Endothelial cell of umbilical vein (primary cell): Measurements from ENCODE around the gene LHPP. TPM values are rescaled to one million over a fixed set of nuclear protein-coding genes. Genes with fewer than 3 reads are reported as not detected.

Experiments used
- BruUV-seq: library from RNA; stranded (reverse); fragments of 400-500 nt; replicated peaks from 2 replicates; lab custom pipeline; 2021; lab: Mats Ljungman, UMichigan
- CTCF ChIA-PET: fragments of 300-600, 350-600 bp; sonication (Branson Sonifier 250); formaldehyde crosslinking; loops from one replicate; lab custom pipeline; 2021; ENCODE audit warnings: antibody characterized with exemption, inconsistent platforms; lab: Charles Lee
- POLR2A ChIA-PET: fragments of 300-600, 350-600 bp; sonication (Branson Sonifier 250); formaldehyde crosslinking; loops from one replicate; lab custom pipeline; 2021; ENCODE audit warnings: antibody characterized with exemption, inconsistent platforms; lab: Charles Lee
- DNase-seq: peaks from one replicate; pipeline ENCODE4 v3.0.0-alpha.2; 2011; ENCODE audit warnings: low read depth, low spot score
- FAIRE-seq: peaks from 2 replicates; lab custom pipeline; 2011; peaks lifted over from hg19 to GRCh38; lab: Jason Lieb, UNC
- H2AFZ ChIP-seq: 2 replicates; pipeline ENCODE4 v1.6.0; 2012; ENCODE audit warnings: low read depth, low read length, control low read depth, inconsistent platforms
- H3K27ac ChIP-seq: 2 replicates; pipeline ENCODE4 v1.5.1; 2011; ENCODE audit warnings: low read depth, mild to moderate bottlenecking, control low read depth, low read length, moderate library complexity; ENCODE audit not compliant: insufficient read depth
- H3K27me3 ChIP-seq, 2 experiments: 2 replicates each; pipeline versions ENCODE4 v1.6.0 to v1.6.1; 2011; ENCODE audit warnings: low read length in 2 of 2, mixed read lengths in 1 of 2; ENCODE audit not compliant: control insufficient read depth in 2 of 2, insufficient read depth in 2 of 2
- H3K36me3 ChIP-seq, 2 experiments: 2 replicates in 1 of 2; 3 replicates in 1 of 2; pipeline ENCODE4 v1.5.1; 2011; ENCODE audit warnings: low read length in 2 of 2, mild to moderate bottlenecking in 1 of 2, moderate library complexity in 1 of 2; ENCODE audit not compliant: control insufficient read depth in 2 of 2, insufficient read depth in 2 of 2; ENCODE audit errors: extremely low read depth in 1 of 2
- H3K4me1 ChIP-seq: 3 replicates; pipeline ENCODE4 v1.5.1; 2011; ENCODE audit warnings: mild to moderate bottlenecking, low read length; ENCODE audit not compliant: control insufficient read depth, insufficient read depth; ENCODE audit errors: extremely low read depth
- H3K4me2 ChIP-seq: 2 replicates; pipeline ENCODE4 v1.6.1; 2011; ENCODE audit warnings: low read length, control low read depth, mixed read lengths; ENCODE audit not compliant: insufficient read depth
- H3K4me3 ChIP-seq, 3 experiments: fragments of 200-600 bp in 1 of 3; sonication (generic), shearing (Covaris generic) in 1 of 3; replicated peaks in 1 of 3; 2 replicates each; pipeline ENCODE4 v1.5.1; 2011 to 2016; ENCODE audit warnings: control low read depth in 3 of 3, low read length in 3 of 3, mild to moderate bottlenecking in 2 of 3, inconsistent platforms in 1 of 3, low read depth in 1 of 3, moderate library complexity in 1 of 3; ENCODE audit not compliant: insufficient read depth in 1 of 3
- H3K79me2 ChIP-seq: 2 replicates; pipeline ENCODE4 v1.6.0; 2012; ENCODE audit warnings: low read length, inconsistent platforms; ENCODE audit not compliant: control insufficient read depth, insufficient read depth
- H3K9ac ChIP-seq: replicated peaks from 2 replicates; pipeline ENCODE3; 2011; ENCODE audit warnings: low read length, control low read depth; ENCODE audit not compliant: insufficient read depth; ENCODE audit errors: extremely low read depth
- H3K9me1 ChIP-seq: replicated peaks from 3 replicates; pipeline ENCODE4 v1.6.0; 2011; ENCODE audit warnings: mild to moderate bottlenecking, low read length; ENCODE audit not compliant: control insufficient read depth, insufficient read depth; ENCODE audit errors: extremely low read depth
- H3K9me3 ChIP-seq: replicated peaks from 2 replicates; pipeline ENCODE4 v1.5.1; 2012; ENCODE audit warnings: low read length, inconsistent platforms; ENCODE audit not compliant: control insufficient read depth, insufficient read depth
- H4K20me1 ChIP-seq: replicated peaks from 2 replicates; pipeline ENCODE3; 2011; ENCODE audit warnings: mild to moderate bottlenecking, low read length; ENCODE audit not compliant: control insufficient read depth, insufficient read depth; ENCODE audit errors: extremely low read depth
- CTCF ChIP-seq, 2 donors: IDR thresholded peaks; 1 replicate in 1 of 2; 2 replicates in 1 of 2; pipeline ENCODE4 v1.5.1; 2011; ENCODE audit warnings: low read length in 2 of 2, mild to moderate bottlenecking in 2 of 2, moderate library complexity in 2 of 2, control low read depth in 1 of 2, inconsistent platforms in 1 of 2, low read depth in 1 of 2; ENCODE audit not compliant: insufficient read depth in 1 of 2; ENCODE audit errors: extremely low read depth in 1 of 2
- EZH2 ChIP-seq: IDR thresholded peaks from 2 replicates; pipeline ENCODE4 v1.6.1; 2012; ENCODE audit warnings: borderline replicate concordance, low read depth, mild to moderate bottlenecking, moderate library complexity, low read length, inconsistent platforms; ENCODE audit not compliant: severe bottlenecking
- FOS ChIP-seq: IDR thresholded peaks from 2 replicates; pipeline ENCODE4 v1.6.1; 2011; ENCODE audit warnings: mild to moderate bottlenecking, low read length, moderate library complexity, borderline replicate concordance; ENCODE audit not compliant: insufficient read depth
- GATA2 ChIP-seq: IDR thresholded peaks from 2 replicates; pipeline ENCODE4 v1.7.0; 2011; ENCODE audit warnings: low read depth, mild to moderate bottlenecking, moderate library complexity, mixed read lengths, low read length; ENCODE audit not compliant: insufficient read length, insufficient read depth
- JUN ChIP-seq: IDR thresholded peaks from 2 replicates; pipeline ENCODE4 v1.6.1; 2011; ENCODE audit warnings: borderline replicate concordance, low read depth; ENCODE audit not compliant: insufficient read length, insufficient read depth
- MYC ChIP-seq: IDR thresholded peaks from one replicate; pipeline ENCODE4 v1.6.1; 2011; ENCODE audit warnings: mild to moderate bottlenecking, low read depth, low read length
- POLR2A ChIP-seq: IDR thresholded peaks from 2 replicates; pipeline ENCODE4 v1.6.1; 2012; ENCODE audit warnings: low read depth, mild to moderate bottlenecking, control low read depth, low read length
- POLR2AphosphoS5 ChIP-seq: IDR thresholded peaks from 2 replicates; pipeline ENCODE4 v1.6.1; 2012; ENCODE audit warnings: low read depth, mild to moderate bottlenecking, control low read depth, low read length, moderate library complexity; ENCODE audit not compliant: insufficient read depth
- dilution Hi-C: fragments of 300-500 bp; cut with MboI; formaldehyde crosslinking; loops from one replicate; pipeline ENCODE4 v1.15.0; 2019; ENCODE audit warnings: low sequenced_read_pairs; ENCODE audit not compliant: extremely low pct_ligation_motif_present
- intact Hi-C: fragments of 100-400 bp; cut with micrococcal nuclease; formaldehyde crosslinking; loops from one replicate; pipeline ENCODE4 v1.10.0; 2022
- polyA plus RNA-seq, 4 experiments: library from polyadenylated mRNA; depleted of rRNA in 3 of 4; stranded (reverse) in 3 of 4; unstranded in 1 of 4; fragments of >200 nt; gene quantifications; 2 replicates each; pipeline versions ENCODE4 v1.2.1 to v1.2.3, GENCODE V29; 2011 to 2012; ENCODE audit warnings: missing spikeins in 1 of 4
- total RNA-seq: library from RNA; stranded (reverse); gene quantifications from 2 replicates; pipeline ENCODE4 v1.2.3, GENCODE V29; 2021
- TF ChIP-seq, protein P1 (sequence below): IDR thresholded peaks from 2 replicates; pipeline ENCODE4 v1.6.1; 2011; ENCODE audit not compliant: insufficient read depth, insufficient read length

The LHPP gene
- total and polyA plus RNA-seq, 2 donors (not counting 3 experiments of a cell fraction or from before 2014, with no cell fraction given), result 5.8 to 11.2 TPM

- H3K27me3 ChIP-seq, result no peaks in the 10 kb centered on the region
- H3K36me3 ChIP-seq, result no peaks in the 10 kb centered on the region
These were observed 138.6 kb downstream of the LHPP start for GRCh38 chr10:124600051-124600880.

More at GRCh38 chr10:124600051-124600880, 138.6 kb downstream of the LHPP start:
- BruUV-seq, result no TSS peak
- DNase-seq (no peak), FAIRE-seq (no peak)
- Histone ChIP-seq H4K20me1 (no peaks in the 10 kb centered on the region), H3K9ac (no peak overlapping the region), H3K4me2 (no peak overlapping the region), H2AFZ (no peak overlapping the region), H3K9me1 (no peaks in the 10 kb centered on the region), H3K9me3 (no peaks in the 10 kb centered on the region), H3K79me2 (no peaks in the 10 kb centered on the region), H3K27ac (no peak overlapping the region), H3K4me3 (no peak overlapping the region), H3K4me1 (no peaks in the 10 kb centered on the region)
- dilution Hi-C loops (no loop called here), intact Hi-C loops (loop anchor here (10.0 kb wide), 1 partner anchor 1595 kb away; the partner anchor contains the start of genes ACADSB and IKZF5)
- POLR2A ChIA-PET, result no interaction called here
- CTCF ChIA-PET, result no interaction called here
- TF ChIP-seq, protein P1, sequence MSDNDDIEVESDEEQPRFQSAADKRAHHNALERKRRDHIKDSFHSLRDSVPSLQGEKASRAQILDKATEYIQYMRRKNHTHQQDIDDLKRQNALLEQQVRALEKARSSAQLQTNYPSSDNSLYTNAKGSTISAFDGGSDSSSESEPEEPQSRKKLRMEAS, result no peak
- TF ChIP-seq POLR2A (no peak), JUN (no peak), CTCF (IDR thresholded peaks at IDR 0.05; ENCODE audit: extremely low read depth in 1 of 2, insufficient read depth in 1 of 2, low read depth in 1 of 2, low read length in 2 of 2) (no peak), MYC (no peak), POLR2AphosphoS5 (no peak), GATA2 (no peak), FOS (no peak), EZH2 (no peak)
